Activated CD4-positive, alpha-beta T cell treated with anti-CD3 and anti-CD28 coated beads, Interleukin-2, Interleukin-4, amounts not matched to agents 100 ng/mL and 50 ng/mL, durations not matched to agents 16 hours and 8 hours (primary cell): ENCODE results near the gene MYO1B.

Experiments used
- DNase-seq: peaks from one replicate; pipeline ENCODE4 v3.0.0-alpha.2; 2020; ENCODE audit warnings: low spot score

The MYO1B gene

DNA sequence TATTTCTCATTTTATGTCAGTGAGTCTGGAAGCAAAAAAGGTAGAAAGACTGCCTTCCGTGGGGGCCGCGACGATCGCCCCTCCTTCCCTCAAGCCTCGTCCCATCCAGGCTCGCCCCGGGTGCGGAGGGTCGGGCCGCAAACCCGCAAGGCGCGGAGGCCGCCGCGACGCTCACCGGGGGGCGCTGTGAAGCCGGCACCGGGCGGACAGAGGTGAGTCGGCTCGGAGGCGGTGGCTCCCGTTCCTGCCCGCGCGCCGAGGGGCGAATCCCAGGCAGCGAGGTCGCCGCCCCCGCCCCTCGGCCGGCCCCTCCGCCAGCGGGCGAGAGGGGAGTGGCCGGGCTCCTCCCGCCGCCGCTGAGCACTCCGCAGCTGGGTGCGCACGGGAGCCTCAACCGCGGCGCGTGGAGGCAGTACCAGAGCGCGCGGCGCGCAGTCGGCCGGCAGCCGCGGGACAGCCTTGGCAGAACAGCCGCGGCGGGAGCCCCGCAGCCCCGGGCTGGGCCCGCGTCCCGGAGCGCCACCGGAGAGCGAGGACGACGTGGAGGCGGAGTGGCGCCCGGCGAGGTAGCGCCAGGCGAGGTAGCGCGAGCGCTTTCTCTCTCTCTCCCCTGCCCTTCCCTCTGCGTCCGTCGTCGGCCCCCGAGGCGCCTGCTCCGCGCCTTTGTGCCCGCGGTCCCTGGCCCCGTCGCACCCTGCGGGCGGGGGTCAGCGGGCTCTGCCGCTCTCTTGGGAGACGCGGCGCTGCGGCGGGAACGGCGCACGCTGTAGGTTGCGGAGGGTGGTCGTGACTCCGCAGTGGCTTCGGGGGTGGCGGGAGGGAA is at the start of gene MYO1B:
Gene MYO1B, plus strand, starts transcription at position 359 of the 823 bp plus-strand sequence. CDS start 31,492 bp downstream, outside the sequence.
- peak; percentile 36 for DNase-seq

DNA sequence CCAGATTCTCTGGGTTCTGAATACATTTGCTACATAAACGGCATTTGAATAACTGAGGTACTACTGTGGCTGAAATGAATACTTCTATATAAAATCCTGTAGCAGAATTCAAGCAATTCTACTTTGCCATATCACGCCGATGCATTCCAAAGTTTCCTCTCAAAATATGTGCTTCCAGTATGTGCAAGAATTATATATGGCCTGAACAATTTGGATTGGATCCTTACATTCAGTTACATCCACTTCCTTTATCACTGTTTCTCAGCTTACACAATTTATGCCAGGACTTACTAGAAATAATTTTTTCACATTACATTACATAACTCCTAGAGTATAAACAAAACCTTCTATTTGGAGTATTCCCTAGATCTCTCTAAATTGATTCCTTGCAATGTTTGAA is 48.1 kb upstream of the MYO1B start:
- DNase-seq = no peak

DNA sequence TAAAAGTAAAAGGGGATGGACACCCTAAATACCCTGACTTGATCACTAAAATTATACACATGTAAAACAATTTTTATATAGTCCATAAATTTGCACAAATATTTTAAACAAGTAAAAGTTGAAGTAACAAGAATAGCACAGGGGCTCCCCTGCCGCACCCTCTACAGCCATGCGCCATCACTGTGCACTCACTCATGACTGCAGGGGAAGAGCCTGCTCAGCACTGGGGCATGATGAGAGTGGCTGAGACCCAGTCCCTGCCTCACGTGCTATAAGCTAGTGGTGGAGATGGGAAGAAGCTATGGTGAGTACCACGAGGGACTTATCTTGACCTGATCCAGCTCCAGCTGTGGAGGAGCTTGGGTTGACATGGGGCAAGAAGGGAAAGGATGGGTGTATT is 46.9 kb upstream of the MYO1B start:
- no peak for DNase-seq

DNA sequence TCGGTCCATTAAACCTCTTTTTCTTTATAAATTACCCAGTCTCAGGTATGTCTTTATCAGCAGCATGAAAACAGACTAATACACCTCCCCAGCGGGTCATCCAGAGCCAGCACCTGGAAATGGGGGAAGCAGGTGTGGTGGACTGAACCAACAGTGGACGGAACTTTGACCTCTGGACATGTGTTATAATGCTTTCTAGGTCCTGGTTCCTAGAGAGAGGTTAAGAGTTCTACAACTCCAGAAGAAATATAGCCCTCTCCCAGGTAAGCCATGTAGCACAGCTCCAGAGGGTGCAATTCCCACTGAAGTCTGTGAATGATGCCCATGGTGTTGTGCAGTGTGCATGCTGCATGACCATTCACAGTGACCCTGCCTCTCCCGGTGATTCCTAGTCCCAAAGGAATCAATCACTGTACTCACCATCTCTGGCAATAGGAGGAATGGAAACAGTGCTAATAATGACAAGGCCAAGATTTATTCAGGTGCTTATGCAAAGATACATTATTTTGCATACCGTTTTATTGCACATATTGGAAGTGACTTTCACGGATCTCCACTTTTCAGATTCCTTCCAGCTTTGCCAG is 45.2 kb upstream of the MYO1B start:
- DNase-seq = no peak

DNA sequence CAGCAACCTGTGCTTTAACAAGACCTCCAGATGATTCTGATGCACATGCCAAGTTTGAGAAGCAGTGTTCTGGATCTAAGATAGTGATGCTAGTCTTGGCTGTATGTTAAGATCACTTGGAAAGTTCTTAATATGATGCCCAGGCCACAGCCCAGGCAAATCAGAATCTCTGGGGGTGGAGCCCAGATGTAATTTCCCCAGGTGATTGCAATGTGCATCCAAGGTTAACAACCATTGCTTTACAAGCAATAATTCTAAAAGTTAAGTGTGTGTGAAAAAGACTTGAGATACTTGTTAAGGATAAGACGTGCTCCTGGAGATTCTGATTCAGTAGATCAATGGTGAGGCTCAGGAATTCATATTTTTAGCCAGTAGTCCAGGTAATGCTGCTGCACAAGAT is 44.3 kb upstream of the MYO1B start:
- no peak for DNase-seq

DNA sequence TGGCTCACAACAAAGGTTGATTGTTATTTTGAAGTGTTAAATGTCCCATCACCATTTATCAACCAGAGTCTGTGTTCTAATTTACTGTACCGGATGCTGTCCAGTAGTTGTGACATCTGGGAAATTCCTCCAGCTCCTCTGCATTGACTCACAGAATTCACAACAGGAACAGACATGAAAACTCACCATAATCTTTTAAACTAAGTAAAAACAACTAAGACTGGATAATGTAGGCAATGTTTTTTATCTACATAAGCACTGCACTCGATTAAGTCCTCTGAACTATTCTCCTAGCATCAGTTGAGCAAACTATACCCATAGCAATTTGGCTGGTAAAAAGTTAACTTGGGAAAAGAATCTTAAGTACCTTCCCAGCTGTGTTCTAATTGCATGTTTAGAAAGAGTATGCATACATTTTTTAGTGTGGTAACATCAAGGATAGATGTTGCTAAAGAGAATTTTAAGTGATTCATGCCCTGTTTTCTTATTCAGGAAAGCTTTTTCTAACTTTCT is 42.9 kb upstream of the MYO1B start:
- peak; percentile 24 for DNase-seq

DNA sequence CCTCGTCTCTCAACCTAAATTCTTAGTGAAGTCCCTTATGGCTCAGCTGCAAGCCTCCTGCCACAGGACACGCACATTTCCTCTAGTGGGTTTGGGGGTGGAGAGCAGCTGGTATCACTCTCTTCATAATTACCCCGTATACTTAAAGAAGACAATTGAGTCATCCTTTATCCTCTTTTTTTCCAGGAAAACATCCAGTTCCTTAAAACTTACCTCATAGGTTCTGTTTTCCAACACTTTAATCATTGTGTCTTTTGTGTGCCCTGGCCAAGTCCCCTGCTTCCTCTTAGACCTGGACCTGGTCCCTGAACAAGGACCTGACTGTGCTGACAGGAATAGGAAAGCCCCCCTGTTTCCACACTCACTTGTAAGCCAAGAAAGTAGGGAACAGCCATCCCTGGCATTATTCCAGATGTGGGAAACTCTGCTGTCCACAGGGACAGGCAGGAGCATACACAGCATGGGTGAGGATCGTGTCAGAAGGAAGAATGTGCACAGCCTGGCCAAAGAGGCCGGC is 42.3 kb upstream of the MYO1B start:
- no peak for DNase-seq

DNA sequence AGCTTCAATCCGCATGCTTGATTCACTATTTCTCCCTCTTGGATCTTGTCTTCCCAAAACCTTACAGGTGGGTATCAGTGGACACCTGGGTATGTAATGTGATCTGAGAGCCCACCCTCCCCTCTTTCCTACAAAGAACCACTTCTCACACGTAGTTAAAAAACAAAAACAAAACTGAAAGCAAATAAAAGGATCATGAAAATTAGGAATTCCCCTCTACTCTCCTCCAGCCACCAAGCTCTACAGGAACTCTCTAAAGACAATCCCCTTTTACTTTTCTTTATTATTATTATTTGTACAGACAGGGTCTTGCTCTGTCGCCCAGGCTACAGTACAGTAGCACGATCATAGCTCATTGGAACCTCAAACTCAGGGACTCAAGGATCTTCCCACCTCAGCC is 40.8 kb upstream of the MYO1B start:
- no peak for DNase-seq

DNA sequence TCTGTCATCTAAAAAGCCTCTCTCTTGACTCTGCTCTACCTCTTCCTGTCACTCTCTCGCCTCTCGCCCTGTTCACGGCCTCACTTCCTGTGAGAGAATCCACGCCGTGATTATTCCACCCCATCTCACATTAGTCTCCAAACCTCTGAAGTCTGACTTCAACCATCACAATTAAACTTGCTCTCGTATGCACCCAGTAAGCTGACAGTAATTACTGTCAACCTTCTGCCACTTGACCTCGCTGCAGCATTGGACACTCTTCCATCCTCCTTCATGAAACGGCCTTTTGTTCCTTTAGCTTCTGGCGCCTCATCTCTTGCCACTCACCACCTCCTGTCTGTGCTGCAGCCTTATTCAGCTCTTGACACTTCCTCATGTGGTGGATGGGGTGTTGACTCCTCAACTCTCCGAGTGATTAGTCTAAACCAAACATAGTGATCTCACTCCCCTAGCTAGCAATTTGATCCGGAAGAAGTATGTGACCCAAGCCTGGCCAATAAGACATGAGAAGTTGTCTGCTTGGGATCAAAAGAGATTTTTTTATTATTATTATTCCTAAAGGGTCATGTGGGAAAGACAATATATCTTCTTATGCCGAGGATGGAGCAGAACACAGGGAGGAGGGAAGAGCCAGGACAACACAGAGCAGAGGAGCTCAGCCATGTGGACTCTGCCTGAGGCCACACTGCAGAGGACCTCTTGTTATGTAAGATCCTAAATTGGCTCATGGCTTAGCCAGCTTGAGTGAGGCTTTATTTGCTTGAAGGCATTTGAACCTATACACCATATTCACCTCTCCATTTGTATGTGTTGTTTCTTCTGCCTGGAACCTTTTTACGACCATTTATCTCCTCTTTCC is 38.4 kb upstream of the MYO1B start:
- DNase-seq = peak; percentile 24

DNA sequence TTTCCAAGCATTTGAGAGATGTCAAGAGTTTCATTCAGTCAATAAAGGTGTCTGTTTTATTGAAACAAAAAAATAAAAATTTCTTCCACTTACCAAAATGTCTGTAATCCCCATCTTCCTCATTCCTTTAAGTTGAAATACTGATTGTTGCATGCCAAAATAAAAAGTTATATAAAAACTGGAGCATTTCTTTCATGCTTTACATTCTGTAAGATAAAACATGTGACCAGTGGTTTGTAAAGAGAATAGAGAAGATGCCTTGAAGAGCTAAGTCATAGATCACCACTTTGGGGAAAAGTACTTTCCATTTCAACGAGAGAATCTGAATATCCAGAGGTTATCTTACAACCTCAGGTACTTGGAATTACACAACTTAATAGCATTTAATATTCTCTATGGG is 35.9 kb upstream of the MYO1B start:
- DNase-seq = no peak

DNA sequence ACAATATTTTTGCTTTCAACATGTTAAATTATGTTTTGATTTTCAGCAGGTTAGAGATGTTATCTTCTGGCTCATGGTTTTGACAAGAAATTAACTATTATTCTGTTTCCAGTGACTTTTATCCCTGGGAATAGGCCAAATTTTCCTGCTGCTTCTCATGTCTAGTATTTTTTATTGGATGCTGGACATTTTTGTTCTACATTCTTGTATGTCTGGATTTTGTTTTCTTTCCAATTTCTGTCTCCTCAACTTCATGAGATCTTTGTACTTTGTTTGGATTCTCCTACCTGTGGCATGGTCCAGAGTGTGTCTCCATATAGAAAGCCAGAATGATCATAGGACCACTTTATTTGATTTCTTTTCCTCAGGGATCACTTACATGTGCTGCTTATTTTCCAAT is 33.1 kb upstream of the MYO1B start:
- no peak for DNase-seq

DNA sequence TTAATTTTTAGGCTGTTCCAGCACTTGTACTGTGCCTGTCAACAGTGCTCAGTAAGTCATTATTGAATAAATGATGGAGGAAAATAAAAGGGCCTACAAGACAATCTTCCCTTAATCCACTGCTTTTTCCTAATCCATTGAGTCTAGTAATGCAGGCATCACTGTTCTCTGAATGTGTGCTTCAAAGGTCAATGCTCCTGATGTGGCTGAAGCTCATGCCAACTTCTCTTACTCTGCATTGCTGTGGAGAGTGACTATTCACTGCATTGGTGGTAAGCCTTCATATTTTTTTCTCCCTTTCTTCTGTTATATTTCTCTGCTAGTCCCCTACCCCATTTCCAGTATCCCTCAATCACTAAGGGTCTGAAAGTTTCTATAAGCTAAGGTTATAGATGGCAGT is 31.9 kb upstream of the MYO1B start:
- DNase-seq = no peak

DNA sequence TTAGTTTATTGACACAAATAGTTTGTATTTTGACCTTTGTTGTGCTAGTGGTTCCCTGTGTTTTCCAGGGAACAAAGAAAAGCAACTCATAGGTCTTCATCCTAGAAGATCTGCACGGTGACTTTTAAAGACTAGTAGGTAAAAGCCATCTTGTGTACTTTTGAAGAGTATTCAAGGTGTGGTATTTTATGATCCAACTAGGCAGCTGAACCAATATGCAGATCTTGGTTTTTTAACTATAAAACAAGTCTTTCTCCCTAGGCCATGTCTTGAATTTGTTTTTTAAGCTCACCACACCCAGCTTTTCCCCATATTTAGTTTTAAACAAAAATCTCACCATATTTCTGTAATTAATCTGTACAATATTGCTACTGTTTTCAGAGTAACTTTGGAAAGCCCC is 30.0 kb upstream of the MYO1B start:
- DNase-seq = no peak

DNA sequence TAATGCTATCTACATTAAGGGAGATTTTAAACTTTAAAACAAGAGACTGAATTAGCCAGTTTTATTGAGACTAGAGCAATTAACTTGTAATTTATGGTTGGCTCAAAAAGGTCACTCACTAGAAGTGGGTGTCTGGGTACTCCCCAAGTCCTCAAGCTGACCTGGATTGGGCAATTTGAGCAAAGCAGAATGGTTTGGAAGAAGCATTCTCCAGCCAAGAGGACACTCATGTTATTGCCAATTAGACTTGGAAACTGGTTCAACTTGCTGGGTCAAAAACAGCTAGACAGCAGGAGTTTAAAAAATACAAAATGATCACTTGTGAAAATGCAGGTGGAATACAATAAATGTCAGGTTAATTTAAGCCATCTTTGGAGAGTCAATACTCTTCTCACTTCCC is 29.5 kb upstream of the MYO1B start:
- no peak for DNase-seq

DNA sequence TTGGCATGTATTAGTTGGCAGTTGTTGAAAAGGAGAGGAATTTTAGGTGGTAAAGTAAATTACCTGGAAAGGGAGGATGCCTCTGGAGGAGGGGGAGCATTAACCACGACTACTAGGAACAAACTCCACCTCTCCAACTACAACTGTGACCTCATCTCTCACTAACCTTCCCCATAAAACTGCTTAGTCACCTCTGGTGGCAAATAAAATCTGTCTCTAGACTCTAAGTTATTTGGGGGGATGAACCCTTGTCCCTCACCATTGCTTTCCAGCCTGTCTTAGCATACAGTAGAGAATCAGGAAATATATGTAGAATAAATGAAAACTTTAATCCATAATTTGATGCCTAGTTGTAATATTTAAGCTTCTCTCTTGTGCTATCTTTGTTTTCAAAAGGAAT is 27.6 kb upstream of the MYO1B start:
- DNase-seq = no peak

DNA sequence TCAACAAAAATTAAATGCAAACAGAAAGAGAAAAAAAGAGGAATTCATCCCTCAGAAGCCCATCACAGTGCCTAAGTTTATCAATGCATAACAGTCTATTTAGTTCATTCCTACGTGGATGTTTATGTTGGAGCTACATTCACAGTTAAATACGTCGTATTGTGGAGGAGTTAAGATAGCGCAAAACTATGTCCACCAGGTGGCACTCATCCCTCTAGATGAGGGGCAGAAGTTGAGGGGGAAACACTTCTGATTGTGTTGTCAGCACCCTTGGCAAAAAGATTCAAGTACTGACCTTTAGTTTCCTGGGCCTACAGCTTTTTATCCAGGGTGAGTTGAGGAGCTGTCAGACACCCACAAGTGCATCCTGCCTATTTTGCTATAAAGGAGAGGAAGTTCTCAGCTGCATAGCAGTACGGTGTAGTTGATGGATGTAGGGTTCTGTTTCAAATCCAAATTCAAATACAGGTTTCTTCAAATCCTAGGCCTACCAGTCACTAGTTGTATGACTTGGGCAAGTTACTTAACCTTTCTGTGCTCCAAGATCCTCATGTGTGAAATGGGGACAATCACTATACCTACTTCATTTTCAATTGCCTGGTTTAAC is 26.8 kb upstream of the MYO1B start:
- DNase-seq = peak; percentile 46

DNA sequence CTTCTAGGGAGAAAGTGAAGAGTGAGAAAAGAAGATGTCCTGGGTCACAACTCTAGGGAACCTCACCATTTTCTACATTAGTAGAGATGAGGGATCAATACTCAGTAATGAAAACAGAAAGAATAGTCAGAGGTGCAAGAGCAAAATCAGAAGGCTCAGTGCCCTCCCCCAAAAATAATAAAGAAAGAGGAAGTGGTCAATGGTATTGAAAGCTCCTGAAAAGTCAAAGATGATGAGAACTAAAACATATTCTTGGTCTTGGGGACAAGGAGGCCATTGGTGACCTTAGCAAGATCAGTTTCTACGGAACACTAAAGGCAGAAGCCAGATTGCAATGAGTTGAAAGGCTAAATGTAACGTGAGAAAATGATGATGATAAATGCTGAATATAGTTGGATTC is 24.5 kb upstream of the MYO1B start:
- DNase-seq = no peak

DNA sequence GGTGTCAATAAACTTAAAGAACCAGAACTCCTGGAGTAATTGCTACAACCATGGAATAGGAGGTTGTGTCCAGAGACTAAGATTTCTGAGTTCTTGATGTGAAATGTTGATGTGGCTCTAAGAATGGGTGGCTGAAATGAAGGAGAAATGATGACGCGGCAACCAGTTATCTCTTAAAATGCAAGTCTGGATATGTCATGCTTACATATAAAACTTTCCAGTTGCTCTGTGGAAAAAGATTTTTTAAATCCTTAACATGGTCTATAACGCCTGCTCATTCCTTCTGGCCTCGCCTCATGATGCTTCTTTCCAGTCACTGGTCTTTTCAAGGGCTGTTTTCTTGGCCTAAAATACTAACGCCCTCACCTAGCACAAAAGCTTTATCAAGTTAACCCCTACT is 23.5 kb upstream of the MYO1B start:
- DNase-seq = no peak

DNA sequence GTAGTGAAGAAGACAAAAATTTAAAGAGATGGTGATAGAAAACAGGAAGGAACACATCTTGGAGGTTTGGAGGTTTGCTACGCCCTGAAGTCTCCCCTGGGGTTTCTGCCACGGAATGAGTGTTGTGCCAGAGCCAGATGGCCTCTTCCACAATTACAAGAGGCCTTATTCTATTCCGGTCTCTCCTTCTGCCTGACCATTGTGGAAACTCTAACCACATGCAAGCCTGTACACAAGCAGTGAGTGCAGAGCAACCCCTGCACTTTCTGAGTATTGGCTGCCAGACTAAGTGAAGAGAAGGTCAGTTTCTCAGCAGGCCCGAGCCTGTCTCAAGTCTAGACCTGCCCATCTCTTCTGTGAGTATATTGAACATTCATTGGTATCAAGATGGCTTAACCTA is 22.7 kb upstream of the MYO1B start:
- no peak for DNase-seq

DNA sequence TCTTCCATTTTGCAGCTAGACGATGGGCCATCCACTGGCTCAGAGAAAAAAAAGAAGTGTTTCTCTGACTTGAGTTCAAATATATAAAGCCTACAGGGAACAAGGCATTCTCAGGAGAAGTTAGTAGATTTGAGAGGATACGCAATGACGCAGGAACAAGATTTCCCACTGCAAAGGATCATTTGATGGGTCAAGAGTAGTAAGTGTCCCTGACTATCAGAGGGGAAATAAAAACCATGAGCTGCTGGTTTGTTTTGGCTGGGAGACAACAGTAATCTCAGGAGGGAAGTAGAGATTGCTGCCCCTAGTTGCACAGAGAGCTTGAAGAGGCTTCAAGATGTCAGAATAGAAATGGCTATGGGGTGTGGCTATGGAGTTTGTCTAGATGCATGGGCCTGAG is 22.3 kb upstream of the MYO1B start:
- no peak for DNase-seq

DNA sequence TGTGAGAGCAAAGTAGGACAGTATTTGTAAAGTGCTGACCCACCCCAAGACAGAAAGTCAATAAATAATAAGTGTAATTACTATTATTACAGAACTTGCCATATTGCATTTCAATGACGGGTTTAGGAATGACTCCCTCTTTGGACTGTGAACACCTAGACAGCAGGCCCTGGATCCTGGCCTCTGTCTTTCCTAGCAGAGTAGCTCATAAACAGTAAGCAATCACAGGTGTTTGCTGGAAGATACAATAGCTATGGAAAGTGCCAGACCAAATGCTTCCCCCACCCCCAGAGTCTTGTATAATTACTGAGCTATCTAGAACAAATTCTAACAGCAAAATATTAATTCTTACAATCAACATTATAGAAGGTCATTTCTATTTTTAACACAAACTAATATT is 20.1 kb upstream of the MYO1B start:
- no peak for DNase-seq

DNA sequence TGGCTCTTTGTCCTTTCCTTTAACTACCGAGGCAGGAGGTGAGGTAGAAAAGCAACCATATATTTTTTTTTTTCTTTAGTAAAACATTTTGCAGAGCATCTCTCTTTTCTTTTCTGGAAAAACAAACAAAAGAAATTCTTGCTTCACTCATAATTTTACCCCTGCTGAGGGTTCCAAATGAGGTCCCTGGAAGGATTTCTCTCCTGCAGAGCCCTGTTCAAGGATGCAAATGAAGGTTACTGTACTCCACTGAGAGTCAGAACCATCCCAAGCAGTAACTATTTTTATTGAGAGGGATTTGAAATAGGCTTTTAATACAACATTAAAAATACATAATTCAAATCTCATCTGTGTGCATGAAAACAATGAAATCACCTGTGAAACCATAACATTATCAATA is 19.5 kb upstream of the MYO1B start:
- no peak for DNase-seq
